AG04450 (cell line): ENCODE data around the gene UNC5A. TPM values are rescaled to one million over a fixed set of nuclear protein-coding genes. Genes with fewer than 3 reads are reported as not detected.

Experiments used
- CTCF ChIA-PET: fragments of 300-600, 350-600 bp; formaldehyde crosslinking; extraction: SDS; loops from one replicate; lab custom pipeline; 2022; ENCODE audit warnings: antibody characterized with exemption, inconsistent platforms; lab: Charles Lee
- POLR2A ChIA-PET: fragments of 350-600 bp; formaldehyde crosslinking; extraction: SDS; loops from one replicate; lab custom pipeline; 2021; ENCODE audit warnings: antibody characterized with exemption, inconsistent platforms; lab: Yijun Ruan, JAX
- DNase-seq: peaks from one replicate; pipeline ENCODE4 v3.0.0-alpha.2; 2011; ENCODE audit warnings: low read depth, low spot score
- H3K27ac ChIP-seq: one replicate; pipeline ENCODE4 v1.5.1; 2012; ENCODE audit warnings: low read depth, low read length, control low read depth
- H3K27me3 ChIP-seq: one replicate; pipeline ENCODE4 v1.6.0; 2012; ENCODE audit warnings: low read length; ENCODE audit not compliant: control insufficient read depth, insufficient read depth
- H3K4me3 ChIP-seq: 2 replicates; pipeline ENCODE4 v1.5.1; 2011; ENCODE audit warnings: mild to moderate bottlenecking, low read depth, low read length, control low read depth
- H3K9me3 ChIP-seq: 2 replicates; pipeline ENCODE4 v1.5.1; 2012; ENCODE audit warnings: low read length; ENCODE audit not compliant: control insufficient read depth, insufficient read depth
- polyA plus RNA-seq: library from polyadenylated mRNA; depleted of rRNA; stranded (reverse); fragments of >200 nt; gene quantifications from 2 replicates; pipeline ENCODE4 v1.2.3, GENCODE V29; 2011
- TF ChIP-seq, protein P1 (sequence below): IDR thresholded peaks from 2 replicates; pipeline ENCODE4 v1.5.1; 2011; ENCODE audit warnings: low read depth, low read length, control low read depth, inconsistent platforms

Gene UNC5A
- polyA plus RNA-seq, 1 experiment: not detected

DNA sequence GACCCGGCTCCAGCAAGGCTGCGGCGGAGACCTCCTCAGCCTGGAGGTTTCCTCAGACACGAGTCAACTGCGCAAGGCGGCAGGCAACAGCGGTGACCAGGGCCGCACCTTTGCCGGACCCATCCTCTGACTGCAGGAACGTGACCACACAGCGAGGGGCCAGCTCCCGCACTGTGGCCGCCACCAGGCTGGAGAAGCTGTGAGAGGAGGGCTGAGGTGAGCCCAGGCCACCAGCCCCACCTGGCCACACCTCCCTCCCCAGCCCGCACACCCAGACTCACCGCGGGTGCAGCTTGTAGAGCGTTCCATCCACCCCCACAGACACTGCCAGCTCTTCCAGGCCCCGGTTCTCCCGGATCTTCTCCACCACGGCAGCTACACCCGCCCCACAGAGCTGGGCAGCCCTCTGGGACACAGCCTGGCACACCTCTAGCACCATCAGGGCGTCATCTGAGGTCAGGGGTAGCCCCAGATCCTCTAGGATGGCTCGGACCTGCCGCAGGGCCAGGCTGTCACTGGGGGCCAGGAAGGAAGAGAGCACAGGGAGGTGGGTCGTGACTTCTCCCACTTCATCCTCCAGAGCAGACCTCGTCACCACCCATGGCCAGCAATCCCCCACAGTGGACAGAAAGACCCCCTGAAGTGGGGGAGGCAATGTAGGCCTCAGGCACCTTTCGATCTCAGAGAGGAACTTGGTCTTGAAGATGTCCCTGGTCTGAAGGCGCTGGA is 70.8 kb downstream of the UNC5A start:
- TF ChIP-seq, protein P1, sequence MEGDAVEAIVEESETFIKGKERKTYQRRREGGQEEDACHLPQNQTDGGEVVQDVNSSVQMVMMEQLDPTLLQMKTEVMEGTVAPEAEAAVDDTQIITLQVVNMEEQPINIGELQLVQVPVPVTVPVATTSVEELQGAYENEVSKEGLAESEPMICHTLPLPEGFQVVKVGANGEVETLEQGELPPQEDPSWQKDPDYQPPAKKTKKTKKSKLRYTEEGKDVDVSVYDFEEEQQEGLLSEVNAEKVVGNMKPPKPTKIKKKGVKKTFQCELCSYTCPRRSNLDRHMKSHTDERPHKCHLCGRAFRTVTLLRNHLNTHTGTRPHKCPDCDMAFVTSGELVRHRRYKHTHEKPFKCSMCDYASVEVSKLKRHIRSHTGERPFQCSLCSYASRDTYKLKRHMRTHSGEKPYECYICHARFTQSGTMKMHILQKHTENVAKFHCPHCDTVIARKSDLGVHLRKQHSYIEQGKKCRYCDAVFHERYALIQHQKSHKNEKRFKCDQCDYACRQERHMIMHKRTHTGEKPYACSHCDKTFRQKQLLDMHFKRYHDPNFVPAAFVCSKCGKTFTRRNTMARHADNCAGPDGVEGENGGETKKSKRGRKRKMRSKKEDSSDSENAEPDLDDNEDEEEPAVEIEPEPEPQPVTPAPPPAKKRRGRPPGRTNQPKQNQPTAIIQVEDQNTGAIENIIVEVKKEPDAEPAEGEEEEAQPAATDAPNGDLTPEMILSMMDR: no peak
- Histone ChIP-seq H3K4me3 (no peak overlapping the region), H3K27ac (no peak overlapping the region), H3K9me3 (no peaks in the 10 kb centered on the region; the same call in 1 of the 2 replicates), H3K27me3 (peaks cover 60% of the 10 kb centered on the region)
- CTCF ChIA-PET: no interaction called here
- DNase-seq: no peak
- POLR2A ChIA-PET: no interaction called here

DNA sequence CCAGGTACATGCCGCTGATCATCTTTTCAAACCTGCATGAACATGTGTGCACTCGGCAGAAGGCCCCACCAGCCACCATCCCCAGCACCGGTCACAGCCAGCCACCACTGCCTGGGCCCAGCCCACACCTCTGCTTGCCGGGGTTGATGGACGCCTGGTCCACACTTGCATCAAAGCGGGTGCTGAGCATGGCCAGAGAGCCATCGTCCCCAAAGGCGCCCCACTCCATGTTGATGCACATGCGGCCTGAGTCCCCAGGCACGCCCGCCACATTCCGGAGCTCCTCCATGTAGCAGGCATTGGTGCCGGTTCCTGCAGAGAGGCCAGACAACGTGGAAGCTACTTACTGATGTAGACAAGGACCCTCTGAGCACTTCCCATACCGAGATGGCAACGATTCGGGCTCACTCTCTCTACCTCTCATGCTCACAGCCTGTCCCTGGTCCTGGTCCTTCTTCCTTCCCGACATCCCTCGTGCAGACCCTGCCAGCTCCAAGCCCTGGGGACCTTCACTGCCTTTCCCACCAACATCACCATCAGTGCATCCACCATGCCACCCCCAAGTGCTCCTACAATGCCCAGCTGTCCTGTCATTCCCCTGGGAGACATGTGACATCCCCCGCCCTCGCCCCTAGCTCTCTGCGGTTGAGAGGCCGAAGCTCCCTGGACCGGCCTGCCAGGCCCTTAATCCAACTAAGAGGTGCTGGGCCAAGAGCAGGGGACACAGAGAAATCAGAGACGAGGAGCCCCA is 71.6 kb downstream of the UNC5A start:
- TF ChIP-seq, protein P1: no peak
- Histone ChIP-seq H3K27ac (no peak overlapping the region), H3K4me3 (no peak overlapping the region), H3K9me3 (no peaks in the 10 kb centered on the region; the same call in 1 of the 2 replicates), H3K27me3 (peaks cover 52% of the 10 kb centered on the region)
- CTCF ChIA-PET: interaction anchor here (1.9 kb wide), 1 partner anchor 222 kb away, joined by 6 read pairs; no protein-coding TSS in a partner anchor
- POLR2A ChIA-PET: no interaction called here
- no peak for DNase-seq

DNA sequence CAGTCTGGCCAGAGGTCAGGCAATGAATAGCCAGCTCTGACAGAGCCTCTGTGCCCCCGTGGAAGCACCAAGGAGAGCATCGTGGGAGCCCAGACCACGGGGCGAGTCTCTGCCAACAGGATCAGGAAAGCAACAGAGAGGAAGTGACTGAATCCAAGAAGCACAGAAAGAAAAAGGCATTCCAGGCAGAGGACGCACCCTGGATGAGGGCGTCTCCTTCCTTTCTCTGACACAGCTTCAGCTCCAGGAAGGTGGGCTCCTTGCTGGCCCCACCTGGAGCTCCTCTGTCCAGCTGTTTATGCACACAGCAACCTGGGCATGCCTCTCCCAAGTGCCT is 72.2 kb downstream of the UNC5A start:
- Histone ChIP-seq H3K27ac (no peak overlapping the region), H3K4me3 (no peak overlapping the region), H3K9me3 (no peaks in the 10 kb centered on the region; the same call in 1 of the 2 replicates), H3K27me3 (peaks cover 48% of the 10 kb centered on the region)
- POLR2A ChIA-PET: no interaction called here
- CTCF ChIA-PET: interaction anchor here (0.5 to 1.9 kb wide), 2 partner anchors 173 to 222 kb away, joined by 4 to 6 read pairs; no protein-coding TSS in a partner anchor
- TF ChIP-seq, protein P1: no peak
- no peak for DNase-seq

DNA sequence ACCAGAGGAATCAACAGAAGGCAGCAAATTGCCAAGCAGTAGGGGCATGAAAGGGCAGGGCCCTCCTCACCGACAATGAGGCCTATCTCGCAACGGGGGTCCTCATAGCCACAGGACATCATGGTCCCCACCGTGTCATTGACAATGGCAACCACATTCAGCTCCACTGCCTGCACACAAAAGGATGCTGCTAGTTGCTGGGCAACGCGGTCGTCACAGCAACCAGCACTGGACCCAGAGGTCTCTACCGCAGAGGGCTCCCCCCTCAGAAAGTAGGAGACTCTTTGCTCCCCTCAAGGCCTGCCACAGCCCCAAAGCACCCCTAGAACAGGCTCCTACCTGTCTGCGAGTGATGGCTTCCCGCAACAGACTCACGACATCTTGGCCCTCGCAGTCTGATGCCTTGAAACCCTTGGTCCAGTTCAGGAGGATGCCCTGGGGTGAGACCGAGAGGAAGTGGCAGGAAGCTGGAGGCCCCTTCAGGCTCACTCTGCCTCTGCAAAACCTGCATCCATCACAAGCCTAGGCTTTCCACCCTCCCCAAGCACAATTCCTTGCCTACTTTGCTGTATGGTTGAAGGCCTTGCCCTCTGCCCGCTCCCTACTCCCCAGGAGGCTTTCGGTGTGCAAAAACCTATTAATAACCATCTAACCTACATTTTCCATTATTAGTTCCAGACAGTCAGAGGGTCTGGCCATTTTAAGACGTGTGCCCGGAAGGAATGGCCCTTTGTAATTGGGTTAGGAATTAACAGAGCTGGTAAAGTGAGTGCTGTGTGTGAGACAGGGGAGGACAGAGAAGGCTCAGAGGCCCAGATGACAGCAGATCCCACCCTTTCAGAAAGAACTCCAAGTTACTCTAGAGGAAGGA is 73.6 kb downstream of the UNC5A start:
- no peak overlapping the region for H3K4me3 ChIP-seq
- no peak overlapping the region for H3K27ac ChIP-seq
- TF ChIP-seq, protein P1: no peak
- CTCF ChIA-PET: interaction anchor here (1.9 kb wide), 1 partner anchor 223 kb away, joined by 6 read pairs; no protein-coding TSS in a partner anchor
- H3K9me3 ChIP-seq: no peaks in the 10 kb centered on the region; the same call in 1 of the 2 replicates
- H3K27me3 ChIP-seq: peaks cover 41% of the 10 kb centered on the region
- no peak for DNase-seq
- POLR2A ChIA-PET: no interaction called here
